A673 (cell line): ENCODE measurements around the gene LIPK. TPM values are rescaled to one million over a fixed set of nuclear protein-coding genes. Genes with fewer than 3 reads are reported as not detected.

Experiments used
- BruUV-seq: library from RNA; stranded (reverse); fragments of 400-500 nt; replicated peaks from 2 replicates; lab custom pipeline; 2021; lab: Mats Ljungman, UMichigan
- CTCF ChIA-PET: fragments of 300-600 bp; sonication (Branson Sonifier 250); formaldehyde crosslinking; loops from one replicate; lab custom pipeline; 2022; ENCODE audit warnings: antibody characterized with exemption; lab: Charles Lee
- POLR2A ChIA-PET: fragments of 300-600 bp; sonication (Branson Sonifier 250); formaldehyde crosslinking; loops from one replicate; lab custom pipeline; 2022; ENCODE audit warnings: antibody characterized with exemption; ENCODE audit not compliant: low non-redundant PET; lab: Charles Lee
- DNase-seq: peaks from one replicate; pipeline ENCODE4 v3.0.0-alpha.2; 2015; ENCODE audit warnings: low spot score
- H3K27ac ChIP-seq: fragments of 200-600 bp; sonication (generic); 2 replicates; pipeline ENCODE4 v1.5.1; 2016; ENCODE audit warnings: mixed run types, low read depth, mild to moderate bottlenecking, mixed read lengths, antibody characterized with exemption, low read length; ENCODE audit not compliant: poor library complexity, severe bottlenecking
- H3K27me3 ChIP-seq: fragments of 200-600 bp; sonication (generic); replicated peaks from 2 replicates; pipeline ENCODE4 v1.6.1; 2017; ENCODE audit warnings: mixed run types, low read depth, mild to moderate bottlenecking, mixed read lengths, antibody characterized with exemption, low read length; ENCODE audit not compliant: insufficient read depth, poor library complexity
- H3K36me3 ChIP-seq: fragments of 200-600 bp; sonication (generic); 2 replicates; pipeline ENCODE4 v1.6.1; 2016; ENCODE audit warnings: mixed run types, mild to moderate bottlenecking, mixed read lengths, antibody characterized with exemption, low read length; ENCODE audit not compliant: insufficient read depth, poor library complexity, severe bottlenecking
- H3K4me1 ChIP-seq: fragments of 200-600 bp; sonication (generic); 2 replicates; pipeline ENCODE4 v1.6.1; 2017; ENCODE audit warnings: mixed run types, mild to moderate bottlenecking, mixed read lengths, antibody characterized with exemption, low read length; ENCODE audit not compliant: insufficient read depth, poor library complexity, severe bottlenecking
- H3K4me3 ChIP-seq: fragments of 200-600 bp; sonication (generic); 2 replicates; pipeline ENCODE4 v1.5.1; 2016; ENCODE audit warnings: low read depth, mixed run types, mild to moderate bottlenecking, mixed read lengths, low read length; ENCODE audit not compliant: poor library complexity, severe bottlenecking
- H3K9me3 ChIP-seq: fragments of 200-600 bp; sonication (generic); 2 replicates; pipeline ENCODE4 v1.6.1; 2016; ENCODE audit warnings: mixed run types, low read depth, mild to moderate bottlenecking, mixed read lengths, antibody characterized with exemption, low read length; ENCODE audit not compliant: poor library complexity, severe bottlenecking
- CTCF ChIP-seq: fragments of 300-800, 200-600 bp; sonication (generic); conservative IDR thresholded peaks from 2 replicates; pipeline ENCODE4 v1.5.1; 2017; ENCODE audit warnings: low read depth, mild to moderate bottlenecking, antibody characterized with exemption, low read length, moderate library complexity, mixed read lengths
- EZH2 ChIP-seq: fragments of 200-600 bp; sonication (generic); IDR thresholded peaks from 2 replicates; pipeline ENCODE4 v1.6.1; 2017; ENCODE audit warnings: borderline replicate concordance, low read depth, mild to moderate bottlenecking, mixed read lengths, antibody characterized with exemption, low read length; ENCODE audit not compliant: poor library complexity, severe bottlenecking
- intact Hi-C: fragments of 100-400 bp; cut with micrococcal nuclease; formaldehyde crosslinking; loops from one replicate; pipeline ENCODE4 v1.10.0; 2022; ENCODE audit not compliant: unreplicated experiment
- total RNA-seq: library from RNA; stranded (reverse); gene quantifications from 2 replicates; pipeline ENCODE4 v1.2.3, GENCODE V29; 2021

Gene LIPK
- total RNA-seq, 1 experiment from 2014 or later, result not detected

- no peak for TF ChIP-seq CTCF
- TF ChIP-seq EZH2, result no peak
- no peak for DNase-seq
- intact Hi-C loops, result no loop called here
- CTCF ChIA-PET, result no interaction called here
- Histone ChIP-seq H3K27ac (no peak overlapping the region), H3K27me3 (no peaks in the 10 kb centered on the region), H3K36me3 (no peaks in the 10 kb centered on the region), H3K4me3 (no peak overlapping the region), H3K4me1 (no peaks in the 10 kb centered on the region), H3K9me3 (no peaks in the 10 kb centered on the region)
- no TSS peak for BruUV-seq
- POLR2A ChIA-PET, result no interaction called here
Observed at GRCh38 chr10:88755753-88756152, 49.7 kb downstream of the LIPK start.

GRCh38 chr10:88756660-88757059 is 50.6 kb downstream of the LIPK start:
- BruUV-seq, result no TSS peak

DNA sequence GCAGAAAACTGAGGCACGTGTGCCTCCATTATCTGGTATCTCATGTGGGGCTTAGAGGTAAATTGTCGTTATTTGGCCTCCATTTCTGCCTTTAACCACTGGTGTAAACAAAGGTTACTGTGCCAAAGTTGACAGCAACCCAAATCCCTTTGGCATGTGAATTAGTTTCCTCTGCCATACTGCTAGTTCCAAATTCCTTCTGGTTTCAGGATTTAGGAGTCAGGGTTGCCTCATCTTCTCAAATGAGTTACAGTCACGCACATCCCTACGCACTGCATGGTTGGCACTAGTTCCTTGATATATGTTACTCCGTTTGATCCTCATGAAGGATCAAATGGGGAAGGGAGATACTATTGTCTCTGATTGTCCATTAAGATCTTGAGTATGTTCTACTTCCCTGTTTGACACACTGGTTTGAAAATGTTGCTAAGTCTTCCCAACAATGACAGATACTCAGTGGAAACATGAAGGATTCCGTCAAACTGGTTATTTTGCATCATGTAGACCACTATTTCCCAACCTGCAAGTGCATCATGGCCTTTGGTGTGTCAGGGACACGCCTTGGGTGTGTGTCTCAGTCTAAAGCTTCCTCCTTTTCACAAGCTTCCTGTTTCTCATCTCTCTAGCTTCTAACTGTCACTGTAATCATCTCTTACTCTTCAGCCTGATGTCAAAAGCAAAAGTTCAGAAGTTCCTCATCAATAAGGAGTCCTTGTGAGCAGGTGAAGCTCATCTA is 53.5 kb downstream of the LIPK start, which contains the start of gene LIPN:
Gene LIPN (plus strand): TSS at position 655 of the 736 bp plus-strand sequence. CDS start 1,386 bp downstream, outside the sequence.
- intact Hi-C loops, result no loop called here
- POLR2A ChIA-PET, result no interaction called here
- no peak for DNase-seq

More at GRCh38 chr10:88756660-88757059, 50.6 kb downstream of the LIPK start:
- Histone ChIP-seq H3K27me3 (no peaks in the 10 kb centered on the region), H3K4me3 (no peak overlapping the region), H3K9me3 (no peaks in the 10 kb centered on the region), H3K36me3 (no peaks in the 10 kb centered on the region), H3K4me1 (no peaks in the 10 kb centered on the region), H3K27ac (no peak overlapping the region)
- intact Hi-C loops, result no loop called here
- DNase-seq, result no peak
- ChIA-PET CTCF (no interaction called here), POLR2A (no interaction called here)
- TF ChIP-seq CTCF (no peak), EZH2 (no peak)

More for the DNA sequence above, 53.5 kb downstream of the LIPK start, which contains the start of gene LIPN:
- BruUV-seq, result no TSS peak
- Histone ChIP-seq H3K9me3 (no peaks in the 10 kb centered on the region), H3K36me3 (no peaks in the 10 kb centered on the region), H3K4me1 (no peaks in the 10 kb centered on the region), H3K4me3 (no peak within 1 kb of the TSS), H3K27me3 (no peaks in the 10 kb centered on the region), H3K27ac (no peak within 1 kb of the TSS)
- CTCF ChIA-PET, result no interaction called here
- TF ChIP-seq EZH2, result no peak
